Activated CD4-positive, alpha-beta T cell treated with anti-CD3 and anti-CD28 coated beads for 48 hours (primary cell): ENCODE measurements around the gene RPS6KA5.
"Not testable (repeated sequence)": the region's sequence is repeated elsewhere in the genome, so short reads cannot be mapped to it uniquely, and the experiment has no call there.

Experiments
- DNase-seq: peaks from one replicate; pipeline ENCODE4 v3.0.0-alpha.2; 2020

RPS6KA5 gene

GRCh38 chr14:90827919-90828610 is 232.4 kb downstream of the RPS6KA5 start:
- DNase-seq = peak; percentile 94

GRCh38 chr14:90823542-90823941 is 236.9 kb downstream of the RPS6KA5 start:
- DNase-seq = not testable (repeated sequence)

GRCh38 chr14:90820958-90821357 is 239.5 kb downstream of the RPS6KA5 start:
- peak; percentile 89 for DNase-seq

- no peak for DNase-seq
These were observed 240.6 kb downstream of the RPS6KA5 start for GRCh38 chr14:90819734-90820393.

GRCh38 chr14:90818715-90819114 is 241.7 kb downstream of the RPS6KA5 start:
- no peak for DNase-seq

- no peak for DNase-seq
These were observed 243.6 kb downstream of the RPS6KA5 start for GRCh38 chr14:90816681-90817436.

- DNase-seq = peak; percentile 29
These were observed 244.4 kb downstream of the RPS6KA5 start, which contains the start of gene TTC7B for GRCh38 chr14:90815822-90816662. Gene TTC7B, minus strand, starts transcription at chr14:90816430. Its CDS starts 135 bp downstream, at chr14:90816295.

GRCh38 chr14:90815572-90815821 is 244.9 kb downstream of the RPS6KA5 start:
- DNase-seq = no peak

GRCh38 chr14:90814806-90815571 is 245.5 kb downstream of the RPS6KA5 start:
- no peak for DNase-seq

- DNase-seq = no peak
These were observed 247.0 kb downstream of the RPS6KA5 start for GRCh38 chr14:90813442-90813841.

GRCh38 chr14:90812109-90812508 is 248.3 kb downstream of the RPS6KA5 start:
- DNase-seq = no peak

GRCh38 chr14:90811641-90812040 is 248.8 kb downstream of the RPS6KA5 start:
- no peak for DNase-seq

GRCh38 chr14:90810806-90811205 is 249.6 kb downstream of the RPS6KA5 start:
- DNase-seq = no peak

- DNase-seq = no peak
These were observed 250.7 kb downstream of the RPS6KA5 start for GRCh38 chr14:90809530-90810312.

- no peak for DNase-seq
These were observed 251.5 kb downstream of the RPS6KA5 start for GRCh38 chr14:90808759-90809529.

- no peak for DNase-seq
These were observed 253.4 kb downstream of the RPS6KA5 start for GRCh38 chr14:90807060-90807459.

GRCh38 chr14:90805662-90806540 is 254.5 kb downstream of the RPS6KA5 start:
- DNase-seq = no peak

- no peak for DNase-seq
These were observed 255.4 kb downstream of the RPS6KA5 start for GRCh38 chr14:90805084-90805391.

GRCh38 chr14:90804292-90805083 is 256.0 kb downstream of the RPS6KA5 start:
- no peak for DNase-seq
